NCI-H69 (cell line): ENCODE data around the gene TRIO.
A peak's percentile ranks its signal among the peaks of the same experiment; 100 is the strongest.

Source experiments
- DNase-seq: peaks from one replicate; lab custom pipeline; 2025; lab: John Stamatoyannopoulos, UW

TRIO gene

DNA sequence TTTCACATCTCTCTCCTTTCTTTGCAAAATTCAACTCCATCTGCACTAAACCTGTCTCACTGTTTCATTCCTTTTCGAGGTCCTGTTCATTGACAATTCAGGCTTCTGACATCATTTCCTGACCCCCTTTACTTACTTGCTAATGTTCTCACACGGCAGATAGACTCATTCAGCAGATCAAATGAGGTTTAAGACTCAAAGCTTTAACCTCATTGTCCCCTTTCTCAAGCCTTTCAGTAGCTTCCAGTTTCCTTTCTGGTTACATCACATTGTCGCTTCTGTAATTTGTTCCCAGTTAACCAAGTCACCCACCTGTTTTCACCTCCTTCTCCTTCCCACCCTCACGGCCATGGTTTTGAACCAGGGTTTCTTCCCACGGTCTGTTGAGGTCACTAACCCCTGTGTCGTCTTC, 295.1 kb downstream of the TRIO start:
- DNase-seq: no peak

DNA sequence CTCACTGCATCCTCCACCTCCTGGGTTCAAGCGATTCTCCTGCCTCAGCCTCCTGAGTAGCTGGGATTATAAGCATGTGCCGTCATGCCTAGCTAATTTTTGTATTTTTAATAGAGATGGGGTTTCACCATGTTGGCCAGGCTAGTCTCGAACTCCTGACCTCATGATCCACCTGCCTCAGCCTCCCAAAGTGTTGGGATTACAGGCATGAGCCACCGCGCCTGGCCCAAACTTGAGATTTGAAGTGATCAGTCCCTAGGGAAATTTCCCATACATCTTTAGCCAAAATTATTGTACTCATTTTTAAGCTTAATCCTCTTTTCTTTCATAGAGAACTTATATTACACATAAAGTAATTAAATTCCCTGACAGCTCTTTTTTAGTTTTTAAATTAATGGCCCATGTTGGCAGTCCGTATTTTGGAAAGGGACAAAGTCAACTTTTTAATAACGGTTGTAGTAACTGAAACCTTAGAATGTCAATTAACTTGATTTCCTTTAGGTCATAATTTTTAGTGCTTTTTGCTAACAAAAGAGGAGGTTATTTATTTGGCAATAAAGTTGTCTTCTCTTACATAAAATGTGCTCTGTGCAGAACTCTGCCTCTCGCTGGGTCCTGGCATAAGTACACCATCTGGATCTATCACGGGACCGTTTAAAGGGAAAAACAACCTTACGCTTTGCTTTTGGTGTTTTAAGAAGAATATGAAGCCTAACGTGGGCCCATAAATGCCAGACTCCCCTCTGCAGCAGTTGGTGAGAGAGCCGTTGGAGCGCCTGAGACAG, 296.1 kb downstream of the TRIO start:
- DNase-seq: peak; percentile 94

DNA sequence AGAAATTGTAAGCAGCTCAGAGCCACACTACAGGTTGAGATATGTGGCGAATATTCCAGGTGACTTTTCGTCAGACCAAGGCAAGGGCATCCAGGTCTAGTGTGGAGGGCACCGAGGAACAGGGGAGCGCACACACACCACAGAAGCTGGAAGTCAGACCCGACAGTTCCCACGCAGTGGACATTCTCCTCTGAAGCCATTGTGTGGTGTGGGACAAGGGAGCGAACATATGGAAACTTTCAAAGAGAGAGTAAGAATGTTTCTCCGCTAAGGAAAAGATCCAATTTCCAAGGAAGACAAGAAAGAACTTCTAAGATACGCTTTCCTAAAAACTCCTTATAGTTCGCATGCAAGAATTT, 297.1 kb downstream of the TRIO start:
- peak; percentile 48 for DNase-seq

DNA sequence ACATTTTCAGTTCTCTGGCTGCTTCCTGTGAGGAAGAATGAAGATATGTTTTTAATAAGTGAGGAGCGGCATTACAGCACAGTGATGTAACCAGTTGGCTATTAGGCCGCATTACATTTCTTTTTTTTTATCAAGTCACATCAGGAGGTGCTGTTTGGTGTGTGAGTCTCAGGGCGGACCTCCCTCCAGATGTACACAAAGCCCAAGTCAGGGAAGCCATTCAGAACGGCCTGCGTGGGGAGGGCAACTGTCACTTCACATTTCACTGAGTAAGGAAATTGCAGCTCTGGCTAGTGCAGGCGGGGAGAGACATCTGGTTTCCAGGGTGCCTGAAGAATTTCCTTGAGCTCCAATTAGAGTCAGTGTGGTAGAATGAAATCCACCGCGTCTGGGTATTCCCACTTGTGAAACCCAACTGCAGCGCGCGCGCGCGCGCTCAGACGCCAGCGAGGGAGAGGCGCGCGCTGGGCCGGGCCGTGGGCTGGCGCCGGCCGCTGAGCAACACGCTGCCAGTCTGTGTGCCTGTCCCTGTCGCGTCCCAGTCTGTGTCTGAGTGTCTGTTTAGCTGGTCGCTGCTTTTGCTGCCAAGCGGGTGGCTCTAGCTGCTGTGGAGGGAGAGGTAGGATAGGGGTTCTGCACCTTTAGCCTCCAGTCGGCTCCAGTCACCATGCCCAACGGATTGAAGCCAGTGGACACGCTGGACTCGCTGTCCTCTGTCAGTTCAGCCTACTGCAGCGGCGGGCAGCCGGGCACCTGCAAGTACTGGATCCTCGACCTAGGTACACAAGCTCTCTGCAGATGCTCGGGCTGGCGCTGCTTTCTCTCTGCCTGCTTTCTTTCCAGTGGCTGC, 297.7 kb downstream of the TRIO start:
- peak; percentile 97 for DNase-seq

DNA sequence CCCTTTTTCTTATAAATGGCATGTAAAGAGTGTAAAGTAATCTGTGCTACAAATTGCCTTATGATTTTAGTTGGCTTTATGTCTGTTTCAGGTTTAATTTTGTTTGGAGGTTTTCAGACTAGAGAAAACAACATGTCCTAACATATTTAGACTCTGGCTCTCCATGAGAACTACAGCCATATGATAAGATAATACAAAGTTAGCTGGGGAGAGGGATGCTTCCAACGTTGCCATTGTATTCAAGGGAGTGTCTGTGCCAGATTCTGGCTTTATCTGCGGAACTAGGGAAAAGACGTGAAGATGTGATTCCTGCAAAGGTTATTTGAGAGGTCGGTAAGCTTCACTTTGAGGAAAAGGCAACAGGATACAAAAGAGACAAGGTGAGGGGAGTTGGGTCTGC, 298.5 kb downstream of the TRIO start:
- peak; percentile 49 for DNase-seq

- peak; percentile 43 for DNase-seq
Measured at GRCh38 chr5:14442536-14442935, 299.4 kb downstream of the TRIO start.

GRCh38 chr5:14443671-14444093, 300.5 kb downstream of the TRIO start:
- peak; percentile 40 for DNase-seq

DNA sequence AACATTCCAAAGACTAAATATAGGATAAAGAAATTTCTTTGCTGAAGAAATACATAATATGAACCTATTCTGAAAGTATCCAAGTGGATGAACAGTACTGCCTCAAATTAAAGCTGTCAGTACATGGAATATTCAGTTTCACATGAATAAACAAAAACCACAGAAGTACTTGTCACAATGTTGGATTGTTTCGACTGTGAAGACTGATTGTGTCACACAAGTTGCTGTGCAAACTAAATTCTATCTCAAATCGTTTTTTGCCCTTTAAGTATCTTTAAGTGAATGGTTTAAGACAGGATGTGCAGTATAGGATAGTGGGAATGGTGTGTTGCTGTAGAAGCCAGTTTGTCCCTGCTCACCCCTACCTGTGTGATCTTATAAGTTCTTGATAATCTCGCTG, 301.0 kb downstream of the TRIO start:
- no peak for DNase-seq

DNA sequence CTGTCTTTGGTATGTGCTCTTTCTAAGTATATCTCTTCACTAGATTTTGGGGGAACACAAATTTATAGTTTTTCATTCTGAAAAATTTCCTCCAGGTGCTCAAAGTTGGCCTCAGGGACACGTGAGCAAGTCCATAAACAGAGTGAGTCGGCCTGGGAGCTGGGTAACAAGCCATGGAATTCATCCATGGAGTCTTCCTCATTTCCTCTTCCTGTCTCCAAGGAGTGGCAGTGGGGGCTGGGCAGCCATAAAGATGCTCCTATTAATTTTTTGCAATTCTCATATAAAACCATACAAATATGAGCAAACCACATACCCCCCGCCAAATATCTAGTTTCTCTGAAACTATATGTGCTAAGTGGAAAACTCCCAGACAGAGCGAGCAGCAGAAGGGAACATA, 301.9 kb downstream of the TRIO start:
- DNase-seq: peak; percentile 66

DNA sequence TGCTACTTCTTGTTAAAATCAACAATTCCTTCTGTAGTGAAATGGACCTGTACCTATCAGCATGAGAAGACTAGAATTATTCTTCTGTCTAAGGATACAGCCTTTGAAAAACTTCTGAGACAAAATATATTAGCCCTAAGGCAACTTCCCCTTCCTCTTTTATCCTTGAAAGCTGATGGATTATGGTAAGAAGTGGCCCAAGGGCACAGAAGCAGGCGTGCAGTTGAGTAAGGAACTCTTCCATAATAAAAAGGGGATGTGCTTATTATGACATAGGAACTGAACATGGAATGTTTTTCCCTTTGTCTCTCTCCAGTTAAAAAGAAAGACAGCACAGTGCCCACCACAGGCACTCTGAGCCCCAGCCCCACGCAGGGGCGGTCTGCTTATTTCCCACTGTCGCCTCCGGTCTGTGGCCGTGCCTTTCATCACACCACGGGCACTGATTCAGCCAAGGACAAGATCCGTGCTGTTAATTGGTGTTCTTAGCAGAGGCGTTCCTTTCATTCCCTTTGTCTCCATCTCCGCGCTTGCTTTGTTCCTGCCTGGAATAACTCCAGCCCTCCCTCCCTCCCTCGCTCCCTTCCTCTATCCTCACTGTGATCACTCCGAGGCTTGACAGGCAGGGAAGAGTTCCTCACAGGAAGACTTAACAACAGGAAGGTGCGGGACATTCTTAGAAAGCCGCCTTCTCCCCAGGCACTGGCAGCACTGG, 302.6 kb downstream of the TRIO start:
- peak; percentile 98 for DNase-seq

DNA sequence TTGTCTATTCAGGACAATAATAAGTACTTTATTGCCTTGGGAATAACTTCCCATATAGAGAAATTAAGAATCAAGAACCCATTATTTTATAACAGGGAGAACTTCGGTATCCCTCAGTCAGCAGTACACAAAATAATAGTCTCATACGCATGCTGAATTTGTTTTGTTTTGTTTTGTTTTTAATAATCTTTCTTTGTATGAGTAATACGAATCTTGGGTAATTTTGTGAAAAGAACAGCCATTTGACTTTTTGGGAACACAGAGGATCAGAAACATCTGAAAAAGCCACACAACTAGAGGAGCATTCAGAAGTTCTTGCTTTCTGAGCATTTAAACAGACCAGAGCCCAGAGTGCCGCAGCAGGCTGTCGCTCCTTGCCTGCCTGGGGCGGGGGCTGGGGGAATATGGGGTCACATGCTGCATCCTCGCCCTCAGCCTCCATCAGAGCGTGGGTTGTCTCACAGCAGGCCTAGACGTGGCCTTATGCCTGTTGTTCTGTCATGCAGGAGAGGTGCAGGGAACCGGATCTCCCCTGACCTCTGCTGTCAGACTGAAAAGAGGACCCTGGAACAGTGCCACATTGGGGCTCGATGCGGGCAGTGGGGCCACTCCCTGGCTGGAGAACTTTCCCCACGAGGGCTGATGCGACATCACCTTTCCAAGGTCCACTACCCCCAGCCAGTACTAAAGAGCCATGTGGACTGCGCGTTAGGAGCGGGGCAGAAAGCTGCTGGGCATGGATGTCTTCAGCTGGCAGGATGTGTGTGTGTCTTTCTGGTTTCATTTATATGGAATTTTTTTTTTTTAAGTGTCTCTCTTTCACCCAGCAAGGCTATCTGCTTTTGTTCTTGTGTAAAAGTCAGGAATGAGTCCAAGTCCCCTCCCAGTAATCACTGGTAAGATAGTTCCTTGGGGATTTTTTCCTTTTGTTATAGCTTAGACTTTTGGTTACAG, 305.1 kb downstream of the TRIO start:
- DNase-seq: peak; percentile 94

DNA sequence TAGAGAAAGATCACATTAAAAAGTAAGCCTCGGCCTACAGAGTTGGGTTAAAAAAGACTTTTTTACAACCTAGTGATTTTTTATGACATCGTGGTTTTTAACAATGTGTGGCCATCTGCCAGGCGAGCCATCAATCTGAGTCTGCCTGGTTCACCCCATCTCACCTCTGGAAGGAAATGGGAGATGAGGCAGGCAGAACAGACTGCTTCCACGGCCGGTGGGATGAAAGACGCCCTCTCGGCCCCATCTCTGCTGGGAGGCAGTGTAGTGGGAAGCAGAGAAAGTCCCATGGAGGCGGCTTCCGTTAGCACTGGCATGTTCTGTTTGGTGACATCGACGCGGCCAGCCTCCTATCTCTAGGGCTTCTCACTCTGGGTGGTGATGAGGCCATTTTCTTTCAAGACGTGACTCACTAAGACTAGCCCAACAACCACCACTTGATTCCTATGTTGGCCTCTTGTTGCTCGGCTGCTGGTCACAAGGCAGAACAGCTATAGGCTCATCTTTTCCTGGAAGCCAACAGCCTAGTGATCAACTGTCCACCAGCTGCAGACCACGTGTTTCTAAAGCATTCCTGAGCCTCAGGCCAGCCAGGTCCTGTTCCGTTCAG, 306.0 kb downstream of the TRIO start:
- peak; percentile 74 for DNase-seq

DNA sequence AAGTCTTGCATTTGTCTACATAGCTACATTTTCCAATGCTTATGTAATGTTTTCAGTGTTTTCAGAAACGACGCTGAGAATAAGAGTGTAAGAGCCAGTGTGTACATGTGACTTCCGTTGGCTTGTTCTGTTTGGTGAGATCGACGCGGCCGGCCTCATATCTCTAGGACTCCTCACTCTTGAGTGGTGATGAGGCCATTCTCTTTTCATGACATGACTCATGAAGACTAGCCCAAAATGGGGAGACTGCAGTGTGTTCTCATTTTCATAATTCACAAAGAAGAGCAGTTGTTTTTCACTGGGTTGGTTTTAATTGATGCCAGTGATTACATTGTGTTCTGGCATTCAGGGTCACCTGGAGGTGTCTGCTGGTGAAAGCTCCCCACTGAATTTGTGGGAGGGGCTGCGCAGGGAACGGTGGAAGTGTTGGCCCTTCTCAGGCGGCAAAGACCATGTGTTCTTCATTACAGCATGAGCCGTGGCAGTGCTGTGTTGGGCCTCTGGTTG, 306.9 kb downstream of the TRIO start:
- DNase-seq: peak; percentile 28

DNA sequence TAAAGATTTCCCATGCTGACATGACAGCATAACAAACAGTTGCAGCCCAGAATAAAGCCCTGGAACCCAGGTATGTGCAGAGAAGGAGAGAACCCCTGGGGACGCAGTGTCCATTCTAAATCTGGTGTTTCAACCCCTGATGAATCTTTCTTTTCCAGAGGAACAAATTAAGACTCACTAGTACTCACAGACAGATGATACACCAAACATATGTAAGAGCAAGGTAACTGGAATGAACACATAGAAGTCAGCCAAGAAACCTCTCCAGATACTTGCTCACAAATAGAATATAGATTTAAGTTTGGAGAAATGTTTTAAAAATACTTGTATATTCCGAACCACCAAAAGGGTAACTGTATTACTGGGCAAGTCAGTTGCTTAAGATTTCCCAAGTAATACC, 307.6 kb downstream of the TRIO start:
- no peak for DNase-seq

DNA sequence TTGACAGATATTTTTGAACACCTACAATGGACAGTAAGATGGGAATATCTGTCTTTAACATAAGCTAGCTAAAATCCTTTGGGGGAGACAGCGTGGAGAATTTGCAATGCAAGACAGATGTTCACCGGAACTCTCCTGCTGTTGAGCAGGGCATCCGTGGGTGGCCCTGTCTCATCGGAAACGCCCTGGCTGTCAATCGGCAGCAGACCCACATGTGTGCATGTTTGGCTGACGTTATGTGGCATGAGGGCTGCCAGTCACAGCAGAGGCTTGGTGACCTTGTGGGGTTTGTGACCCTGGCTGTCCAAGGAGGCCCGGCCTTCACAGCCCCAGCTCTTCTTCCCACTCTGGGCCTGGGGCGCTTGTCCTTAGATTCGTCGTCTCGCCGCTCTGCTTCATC, 308.7 kb downstream of the TRIO start:
- DNase-seq: peak; percentile 13

DNA sequence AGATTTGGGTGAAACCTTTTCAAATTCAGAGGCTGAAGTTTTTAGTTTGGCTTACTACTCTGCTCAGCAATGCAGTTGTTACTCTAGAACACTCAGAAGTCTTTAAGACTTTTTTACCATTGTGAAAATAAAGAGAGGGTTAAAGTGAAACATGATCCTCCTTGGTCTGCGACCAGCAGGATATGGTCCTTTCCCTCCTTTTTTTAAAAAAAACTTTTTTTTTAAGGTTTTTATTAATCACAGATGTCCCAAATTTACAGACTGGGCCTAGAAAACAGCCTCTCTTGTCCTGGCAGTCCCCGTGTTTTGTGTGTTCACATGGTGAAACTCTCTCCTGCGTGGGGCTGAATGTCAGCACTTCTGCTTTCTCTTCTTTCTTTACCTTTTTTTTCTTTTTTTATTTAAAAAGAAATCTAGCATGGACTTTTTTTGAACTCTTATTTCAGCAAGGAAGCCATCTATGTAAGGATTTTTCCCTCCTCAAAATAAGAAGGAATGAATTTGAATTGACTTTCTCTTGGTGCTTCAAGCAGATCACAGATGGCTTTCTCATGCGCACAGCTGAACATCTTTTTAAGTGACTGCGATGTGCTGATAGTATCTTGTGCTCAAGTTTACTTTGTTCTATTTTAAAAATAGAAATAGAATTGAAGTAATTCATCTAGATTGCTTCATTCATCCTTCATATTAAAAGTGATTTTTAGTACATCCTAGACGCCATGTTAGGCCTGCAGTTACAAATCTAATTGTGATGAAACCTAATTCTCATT, 309.7 kb downstream of the TRIO start:
- peak; percentile 24 for DNase-seq

GRCh38 chr5:14453481-14453880, 310.3 kb downstream of the TRIO start:
- no peak for DNase-seq

- DNase-seq: no peak
Measured at GRCh38 chr5:14455814-14456321, 312.7 kb downstream of the TRIO start.

DNA sequence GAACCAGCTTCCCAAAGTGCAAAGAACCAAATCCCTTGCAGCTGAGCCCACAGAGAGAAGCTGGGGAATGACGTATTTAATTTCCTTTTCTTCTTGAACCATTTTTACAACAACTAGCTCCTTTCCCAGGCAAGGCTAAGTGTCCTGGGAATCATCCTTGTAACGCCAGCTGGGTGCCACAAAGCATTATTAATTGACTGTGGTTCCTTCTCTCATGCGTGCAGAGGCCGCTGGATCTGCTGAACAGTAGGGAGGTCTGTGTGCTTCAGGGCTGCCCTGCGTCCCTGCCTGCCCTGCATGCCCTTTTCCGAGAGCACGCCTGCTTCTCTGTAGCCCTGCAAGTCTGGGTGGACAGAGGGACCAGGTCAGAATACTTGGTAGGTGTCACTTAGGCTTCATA, 314.3 kb downstream of the TRIO start:
- peak; percentile 94 for DNase-seq

DNA sequence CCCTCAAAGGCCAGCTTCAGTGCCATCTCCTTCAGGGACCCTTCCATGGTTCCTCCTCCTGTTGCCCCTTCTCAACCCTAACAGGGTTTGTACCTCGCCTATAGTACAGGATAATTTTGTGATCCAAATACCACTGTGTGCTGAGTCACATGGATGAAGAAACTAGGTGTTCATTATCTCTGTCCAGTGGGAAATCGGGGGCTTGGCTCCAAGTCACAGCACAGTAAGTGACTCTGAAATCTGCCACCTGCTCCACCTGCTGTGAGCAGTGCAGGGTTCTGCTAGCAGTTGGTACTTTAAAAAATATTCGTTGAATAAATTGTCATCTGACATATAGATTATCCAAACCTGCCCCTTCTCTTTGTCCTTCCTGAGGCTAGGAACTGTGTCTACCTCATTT, 315.3 kb downstream of the TRIO start:
- peak; percentile 86 for DNase-seq
